Hepatocyte (in vitro differentiated cells): ENCODE measurements around the gene ACACA. TPM values are rescaled to one million over a fixed set of nuclear protein-coding genes. Genes with fewer than 3 reads are reported as not detected.

Source experiments
- DNase-seq: peaks from one replicate; pipeline ENCODE4 v3.0.0-alpha.2; 2016; ENCODE audit warnings: low spot score
- H2AFZ ChIP-seq: fragments of 200-600 bp; sonication (generic); 2 replicates; pipeline ENCODE4 v1.6.0; 2016; ENCODE audit warnings: antibody characterized with exemption, mild to moderate bottlenecking
- H3K27ac ChIP-seq: fragments of 200-600 bp; sonication (generic); 2 replicates; pipeline ENCODE4 v1.5.1; 2016; ENCODE audit warnings: mild to moderate bottlenecking
- H3K27me3 ChIP-seq: fragments of 200-600 bp; sonication (generic); 2 replicates; pipeline ENCODE4 v1.6.1; 2016
- H3K36me3 ChIP-seq: fragments of 200-600 bp; sonication (generic); replicated peaks from 2 replicates; pipeline ENCODE4 v1.5.1; 2016; ENCODE audit warnings: low read depth; ENCODE audit not compliant: insufficient read depth
- H3K4me1 ChIP-seq: fragments of 200-600 bp; sonication (generic); 2 replicates; pipeline ENCODE4 v1.5.1; 2016; ENCODE audit warnings: mild to moderate bottlenecking, moderate library complexity; ENCODE audit not compliant: insufficient read depth
- H3K4me2 ChIP-seq: fragments of 200-600 bp; sonication (generic); 2 replicates; pipeline ENCODE4 v1.6.0; 2016
- H3K4me3 ChIP-seq: fragments of 200-600 bp; sonication (generic); 2 replicates; pipeline ENCODE4 v1.5.1; 2016; ENCODE audit warnings: mild to moderate bottlenecking
- H3K79me2 ChIP-seq: fragments of 200-600 bp; sonication (generic); 2 replicates; pipeline ENCODE4 v1.6.0; 2017; ENCODE audit warnings: mild to moderate bottlenecking
- H3K9me2 ChIP-seq: fragments of 200-600 bp; sonication (generic); replicated peaks from 2 replicates; pipeline ENCODE4 v1.6.0; 2017; ENCODE audit warnings: mild to moderate bottlenecking; ENCODE audit not compliant: insufficient read depth
- H3K9me3 ChIP-seq: fragments of 200-600 bp; sonication (generic); 2 replicates; pipeline ENCODE4 v1.5.1; 2016; ENCODE audit warnings: low read depth, mild to moderate bottlenecking
- H4K20me1 ChIP-seq: fragments of 200-600 bp; sonication (generic); 2 replicates; pipeline ENCODE4 v1.6.0; 2016; ENCODE audit warnings: mild to moderate bottlenecking; ENCODE audit not compliant: insufficient read depth, poor library complexity, severe bottlenecking
- CTCF ChIP-seq: fragments of 200-600 bp; sonication (generic); IDR thresholded peaks from 2 replicates; pipeline ENCODE4 v1.5.1; 2016; ENCODE audit warnings: antibody characterized with exemption, mild to moderate bottlenecking; ENCODE audit not compliant: poor library complexity
- EZH2 ChIP-seq: fragments of 200-600 bp; sonication (generic); IDR thresholded peaks from 2 replicates; pipeline ENCODE4 v1.6.1; 2016; ENCODE audit warnings: antibody characterized with exemption, mild to moderate bottlenecking, borderline replicate concordance
- EZH2phosphoT487 ChIP-seq: fragments of 200-600 bp; sonication (generic); IDR thresholded peaks from one replicate; pipeline ENCODE4 v1.6.1; 2018; ENCODE audit warnings: antibody characterized with exemption, mild to moderate bottlenecking, low read depth, moderate library complexity; ENCODE audit not compliant: unreplicated experiment, severe bottlenecking
- WGBS: methylation state at CpG from one replicate; pipeline ENCODE4 v1.1.6; 2016; ENCODE audit warnings: low lambda C conversion rate; ENCODE audit errors: missing lambda C conversion rate; 5-methylcytosine and 5-hydroxymethylcytosine counted together
- polyA plus RNA-seq: library from polyadenylated mRNA; unstranded; fragments of >200 nt; fragmentation: Nextera tagmentation; extraction: Ambion mirVana; gene quantifications from 2 replicates; pipeline ENCODE4 v1.2.1, GENCODE V29; 2016
- total RNA-seq: library from RNA; depleted of rRNA; stranded (reverse); fragments of >200 nt; gene quantifications from 2 replicates; pipeline ENCODE4 v1.2.3, GENCODE V29; 2014

ACACA gene
- total and polyA plus RNA-seq, 2 experiments from 2014 or later, result 37.4 to 53.8 TPM

GRCh38 chr17:37305406-37305905 lies 101.2 kb downstream of the ACACA start:
- Histone ChIP-seq H4K20me1 (no peaks in the 10 kb centered on the region), H3K4me2 (no peak overlapping the region), H3K79me2 (peaks cover 27% of the 10 kb centered on the region), H3K4me1 (peaks cover 3% of the 10 kb centered on the region), H3K9me3 (no peaks in the 10 kb centered on the region), H3K4me3 (no peak overlapping the region), H3K9me2 (no peaks in the 10 kb centered on the region), H2AFZ (no peak overlapping the region), H3K36me3 (no peaks in the 10 kb centered on the region), H3K27me3 (no peaks in the 10 kb centered on the region), H3K27ac (no peak overlapping the region)
- TF ChIP-seq EZH2 (no peak), EZH2phosphoT487 (no peak), CTCF (no peak)
- DNase-seq, result no peak
- 80% methylated on average over 2 of the region's 2 CpGs for WGBS

- no peaks in the 10 kb centered on the region for H3K36me3 ChIP-seq
- no peaks in the 10 kb centered on the region for H3K9me2 ChIP-seq
- no peaks in the 10 kb centered on the region for H4K20me1 ChIP-seq
- H3K9me3 ChIP-seq, result no peaks in the 10 kb centered on the region
- no peak for TF ChIP-seq EZH2phosphoT487
- no peak for TF ChIP-seq CTCF
- TF ChIP-seq EZH2, result no peak
- H3K4me2 ChIP-seq, result no peak overlapping the region
- peaks cover 16% of the 10 kb centered on the region for H3K4me1 ChIP-seq
- H3K4me3 ChIP-seq, result no peak overlapping the region
- no peak for DNase-seq
- WGBS, result 71% methylated on average over 4 of the region's 4 CpGs
- H3K27me3 ChIP-seq, result no peaks in the 10 kb centered on the region
- no peak overlapping the region for H2AFZ ChIP-seq
- H3K27ac ChIP-seq, result no peak overlapping the region
- H3K79me2 ChIP-seq, result peaks cover 20% of the 10 kb centered on the region
Measured at GRCh38 chr17:37301288-37301687, 105.3 kb downstream of the ACACA start.

GRCh38 chr17:37300683-37301082 lies 106.0 kb downstream of the ACACA start:
- H3K4me2 ChIP-seq, result no peak overlapping the region
- no peak overlapping the region for H2AFZ ChIP-seq
- WGBS, result 60% methylated on average over 2 of the region's 2 CpGs
- no peaks in the 10 kb centered on the region for H4K20me1 ChIP-seq
- no peaks in the 10 kb centered on the region for H3K9me2 ChIP-seq
- no peak overlapping the region for H3K27ac ChIP-seq
- H3K36me3 ChIP-seq, result no peaks in the 10 kb centered on the region
- TF ChIP-seq EZH2phosphoT487 (no peak), CTCF (no peak), EZH2 (no peak)
- H3K79me2 ChIP-seq, result peaks cover 20% of the 10 kb centered on the region
- peaks cover 16% of the 10 kb centered on the region for H3K4me1 ChIP-seq
- H3K9me3 ChIP-seq, result no peaks in the 10 kb centered on the region
- no peaks in the 10 kb centered on the region for H3K27me3 ChIP-seq
- H3K4me3 ChIP-seq, result no peak overlapping the region
- no peak for DNase-seq
